Pancreas (tissue), 10 donors: ENCODE data around the gene SLC22A31. TPM values are rescaled to one million over a fixed set of nuclear protein-coding genes. Genes with fewer than 3 reads are reported as not detected.

Experiments
- ATAC-seq, 4 donors: fragments of 200-7000 bp; cut with Tn5 transposase; one replicate each; pipeline versions ENCODE4 v1.8.0 to v1.9.1; 2020; ENCODE audit warnings: mild to moderate bottlenecking in 4 of 4, moderate library complexity in 4 of 4
- DNase-seq, 6 donors: peaks; one replicate each; pipeline ENCODE4 v3.0.0-alpha.2; 2020
- FAIRE-seq: peaks from 2 replicates; lab custom pipeline; 2012; peaks lifted over from hg19 to GRCh38; lab: Jason Lieb, UNC
- H3K27ac ChIP-seq, 4 donors: fragments of 200-600 bp; sonication (generic); 1 replicate in 3 of 4; 2 replicates in 1 of 4; pipeline versions ENCODE4 v1.5.0 to v1.8.0; 2020
- H3K27me3 ChIP-seq, 4 donors: fragments of 200-600 bp; one replicate each; pipeline ENCODE4 v1.8.0; 2021
- H3K36me3 ChIP-seq, 3 donors: fragments of 200-600 bp; sonication (generic) in 1 of 3; one replicate each; pipeline versions ENCODE4 v1.5.0 to v1.8.0; 2020 to 2021
- H3K4me1 ChIP-seq, 3 donors: fragments of 200-600 bp; one replicate each; pipeline ENCODE4 v1.8.0; 2021
- H3K4me3 ChIP-seq, 4 donors: fragments of 200-600 bp; sonication (generic) in 2 of 4; one replicate each; pipeline versions ENCODE4 v1.5.0 to v1.8.0; 2020 to 2021
- H3K9me3 ChIP-seq, 4 donors: fragments of 200-600 bp; one replicate each; pipeline ENCODE4 v1.8.0; 2021
- WGBS, 2 donors: extraction: QIAGEN DNeasy Blood & Tissue Kit; methylation state at CpG; one replicate each; pipeline ENCODE4 v1.1.7; 2013; 5-methylcytosine and 5-hydroxymethylcytosine counted together
- intact Hi-C, 3 donors: fragments of 100-400 bp; cut with DNase I; formaldehyde crosslinking; loops; one replicate each; pipeline versions ENCODE4 v1.11.1 to v1.14.2; 2022
- polyA plus RNA-seq, 2 donors: library from polyadenylated mRNA; stranded (reverse); fragments of 200-250 nt; gene quantifications; one replicate each; pipeline ENCODE4 v1.2.3, GENCODE V29; 2013
- total RNA-seq, 6 donors: library from RNA; stranded (reverse); fragmentation: NEBNext Ultra II Directional in 4 of 6; extraction: Animal tissue kit (Norgen Biotek cat#: 25700) in 4 of 6; gene quantifications; one replicate each; pipeline versions ENCODE4 v1.2.1 to v1.2.4, GENCODE V29; 2021 to 2023
- TF ChIP-seq, protein P1 (sequence below), 4 donors: fragments of 200-600 bp; sonication (generic) in 3 of 4; IDR thresholded peaks; one replicate each; pipeline versions ENCODE4 v1.5.0 to v1.8.0; 2021; ENCODE audit warnings: antibody characterized with exemption in 4 of 4
- donor health status: healthy with polysubstance abuse.
- donor health status: DM: no; HTN: no; CAD: no; lungs with moderate emphysema.
- donor health status: DM: no; HTN: no; CAD: no.
- donor health status: control.
- donor health status: control.
- donor health status: Bipolar disorder and iron deficiency.
- donor health status: DM: yes; HTN: yes; CAD: no.
- donor health status: DM: no; HTN: no; CAD: no.
- donor health status: DM: no; HTN: no; CAD: no.
- donor health status: DM: yes; HTN: yes; CAD: no.

The SLC22A31 gene
- total and polyA plus RNA-seq, 8 donors = 0.37 to 131 (median 39.0) TPM

DNA sequence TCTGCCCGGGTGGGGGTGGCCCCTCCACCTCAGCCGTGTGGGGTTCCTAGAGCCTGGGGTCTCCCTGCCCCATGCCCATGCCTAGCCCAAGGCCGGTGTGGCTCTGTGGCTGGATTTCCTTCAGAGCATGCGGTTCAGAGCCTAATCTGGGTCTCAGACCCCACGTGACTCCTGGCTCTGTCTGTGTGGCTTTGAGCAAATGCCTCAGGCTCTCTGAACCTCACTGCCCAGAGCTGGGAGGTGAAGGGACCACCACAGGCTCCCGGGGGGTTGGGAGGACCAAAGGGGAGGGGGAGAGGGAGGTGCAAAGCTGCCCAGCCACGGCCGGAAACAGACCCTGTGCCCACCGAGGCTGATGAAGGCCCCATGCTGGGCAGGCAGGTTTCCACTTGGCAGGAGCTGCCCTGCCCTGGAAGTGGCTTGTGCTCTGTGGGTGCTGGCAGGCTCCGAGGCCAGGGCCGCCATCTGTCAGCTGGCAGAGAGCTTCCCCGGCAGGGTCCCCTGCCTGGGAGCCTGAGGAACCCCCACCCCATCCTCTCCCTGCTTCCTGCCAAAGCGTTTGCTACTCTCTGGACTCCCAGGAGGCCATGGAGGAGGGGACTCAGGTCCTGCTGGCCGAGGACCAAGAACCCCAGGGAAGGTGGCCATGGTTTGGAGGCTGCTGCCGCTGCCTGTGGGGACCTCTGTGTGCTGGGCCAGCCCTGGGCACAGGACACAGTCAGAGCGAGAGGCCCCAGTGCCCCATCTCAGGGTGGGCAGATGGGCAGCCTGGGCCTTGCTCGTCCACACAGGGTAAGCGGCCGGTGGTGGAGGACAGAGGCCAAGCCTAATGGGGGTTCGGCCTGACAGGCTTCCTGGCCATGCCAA, 24.8 kb downstream of the SLC22A31 start:
- DNase-seq (peak in 1 of 6 donors; percentile 74), FAIRE-seq (no peak), ATAC-seq (no peak)
- no peak overlapping the region for H3K4me3 ChIP-seq
- TF ChIP-seq, protein P1, sequence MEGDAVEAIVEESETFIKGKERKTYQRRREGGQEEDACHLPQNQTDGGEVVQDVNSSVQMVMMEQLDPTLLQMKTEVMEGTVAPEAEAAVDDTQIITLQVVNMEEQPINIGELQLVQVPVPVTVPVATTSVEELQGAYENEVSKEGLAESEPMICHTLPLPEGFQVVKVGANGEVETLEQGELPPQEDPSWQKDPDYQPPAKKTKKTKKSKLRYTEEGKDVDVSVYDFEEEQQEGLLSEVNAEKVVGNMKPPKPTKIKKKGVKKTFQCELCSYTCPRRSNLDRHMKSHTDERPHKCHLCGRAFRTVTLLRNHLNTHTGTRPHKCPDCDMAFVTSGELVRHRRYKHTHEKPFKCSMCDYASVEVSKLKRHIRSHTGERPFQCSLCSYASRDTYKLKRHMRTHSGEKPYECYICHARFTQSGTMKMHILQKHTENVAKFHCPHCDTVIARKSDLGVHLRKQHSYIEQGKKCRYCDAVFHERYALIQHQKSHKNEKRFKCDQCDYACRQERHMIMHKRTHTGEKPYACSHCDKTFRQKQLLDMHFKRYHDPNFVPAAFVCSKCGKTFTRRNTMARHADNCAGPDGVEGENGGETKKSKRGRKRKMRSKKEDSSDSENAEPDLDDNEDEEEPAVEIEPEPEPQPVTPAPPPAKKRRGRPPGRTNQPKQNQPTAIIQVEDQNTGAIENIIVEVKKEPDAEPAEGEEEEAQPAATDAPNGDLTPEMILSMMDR (IDR thresholded peaks at IDR 0.05) = no peak
- H3K27me3 ChIP-seq = no peaks in the 10 kb centered on the region
- intact Hi-C loops = loop anchor here in 1 of 3 donors (10.0 kb wide), 1 partner anchor 361 kb away; the partner anchor contains the start of gene APRT
- WGBS, 2 donors = 39 to 45% methylated on average over 19 to 20 of the region's 20 CpGs
- no peaks in the 10 kb centered on the region for H3K9me3 ChIP-seq
- H3K4me1 ChIP-seq = peaks cover 0 to 6% (median 4%) of the 10 kb centered on the region in 3 donors
- H3K27ac ChIP-seq = no peak overlapping the region
- no peaks in the 10 kb centered on the region for H3K36me3 ChIP-seq

DNA sequence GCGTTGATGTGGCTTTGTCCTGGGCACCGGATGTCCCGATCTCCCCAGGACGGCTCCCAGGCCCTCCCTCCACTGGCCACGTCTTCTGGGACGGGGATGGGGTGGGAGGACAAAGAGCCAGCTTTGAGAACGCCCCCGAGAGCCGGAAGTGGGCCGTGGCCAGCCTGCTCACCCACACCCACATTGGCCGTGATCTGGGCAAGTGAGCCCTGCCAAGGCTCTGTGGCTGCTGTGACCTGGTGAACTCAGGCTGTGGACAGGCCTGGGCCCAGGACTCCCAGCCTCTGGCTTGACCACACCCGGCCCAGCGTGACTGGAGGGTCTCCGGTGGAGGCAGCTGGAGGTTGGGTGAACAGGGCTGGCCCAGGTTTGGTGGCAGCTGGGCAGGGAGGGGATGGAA, 25.5 kb downstream of the SLC22A31 start:
- Histone ChIP-seq H3K27ac (no peak overlapping the region), H3K4me1 (peaks cover 0 to 7% (median 4%) of the 10 kb centered on the region in 3 donors), H3K9me3 (no peaks in the 10 kb centered on the region), H3K27me3 (no peaks in the 10 kb centered on the region), H3K4me3 (no peak overlapping the region), H3K36me3 (no peaks in the 10 kb centered on the region)
- 76 to 88% methylated on average over 14 of the region's 14 CpGs for WGBS, 2 donors
- FAIRE-seq (no peak), DNase-seq (peak in 1 of 6 donors; percentile 74), ATAC-seq (no peak)
- TF ChIP-seq, protein P1 (IDR thresholded peaks at IDR 0.05) = no peak
- intact Hi-C loops = loop anchor here in 1 of 3 donors (10.0 kb wide), 1 partner anchor 360 kb away; the partner anchor contains the start of gene APRT

DNA sequence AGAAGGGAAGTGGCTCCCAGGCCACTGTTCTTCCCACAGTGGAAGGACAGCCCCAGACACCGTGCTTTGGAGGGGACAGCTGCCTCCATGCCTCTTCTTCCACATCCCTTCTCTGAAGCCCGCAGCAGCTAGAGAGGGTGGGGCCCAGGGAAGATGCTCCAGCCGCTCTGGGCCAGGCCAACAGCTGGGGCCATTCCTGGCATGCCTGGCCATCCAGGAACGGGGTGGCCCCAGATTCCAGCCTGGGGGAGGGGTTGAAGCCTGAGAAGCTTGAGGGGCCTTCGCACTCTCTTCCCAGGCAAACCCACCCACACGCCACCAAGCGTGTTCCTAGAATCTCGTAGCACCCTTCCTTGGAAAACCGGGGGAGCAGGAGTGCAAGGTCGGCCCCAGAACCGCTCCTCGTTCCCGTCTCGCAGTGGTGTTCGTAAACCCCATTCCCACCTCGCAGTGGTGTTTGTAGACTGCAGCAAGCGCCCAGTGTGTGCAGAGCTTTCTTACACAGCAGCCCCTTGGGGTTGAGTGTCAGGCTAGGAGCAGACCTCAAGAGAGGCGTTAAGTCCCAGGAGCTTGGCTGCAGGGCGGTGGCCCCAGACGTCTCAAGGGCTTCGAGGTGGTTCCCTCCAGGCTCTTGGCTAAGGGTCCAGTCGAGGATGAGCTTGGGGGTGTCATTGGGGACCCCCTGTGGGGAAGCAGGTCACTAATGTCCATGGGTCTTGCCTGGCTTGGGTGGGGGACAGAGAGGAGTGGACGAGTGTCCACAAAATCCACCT, 26.1 kb downstream of the SLC22A31 start:
- TF ChIP-seq, protein P1 (IDR thresholded peaks at IDR 0.05) = no peak
- no peaks in the 10 kb centered on the region for H3K36me3 ChIP-seq
- no peak overlapping the region for H3K27ac ChIP-seq
- intact Hi-C loops = loop anchor here in 1 of 3 donors (10.0 kb wide), 1 partner anchor 359 kb away; the partner anchor contains the start of gene APRT
- no peak for ATAC-seq
- no peak overlapping the region for H3K4me3 ChIP-seq
- 68 to 72% methylated on average over 23 of the region's 23 CpGs for WGBS, 2 donors
- no peak for FAIRE-seq
- H3K4me1 ChIP-seq = peaks cover 0 to 7% (median 4%) of the 10 kb centered on the region in 3 donors
- no peaks in the 10 kb centered on the region for H3K27me3 ChIP-seq
- peak in 1 of 6 donors; percentile 53 for DNase-seq
- H3K9me3 ChIP-seq = no peaks in the 10 kb centered on the region

DNA sequence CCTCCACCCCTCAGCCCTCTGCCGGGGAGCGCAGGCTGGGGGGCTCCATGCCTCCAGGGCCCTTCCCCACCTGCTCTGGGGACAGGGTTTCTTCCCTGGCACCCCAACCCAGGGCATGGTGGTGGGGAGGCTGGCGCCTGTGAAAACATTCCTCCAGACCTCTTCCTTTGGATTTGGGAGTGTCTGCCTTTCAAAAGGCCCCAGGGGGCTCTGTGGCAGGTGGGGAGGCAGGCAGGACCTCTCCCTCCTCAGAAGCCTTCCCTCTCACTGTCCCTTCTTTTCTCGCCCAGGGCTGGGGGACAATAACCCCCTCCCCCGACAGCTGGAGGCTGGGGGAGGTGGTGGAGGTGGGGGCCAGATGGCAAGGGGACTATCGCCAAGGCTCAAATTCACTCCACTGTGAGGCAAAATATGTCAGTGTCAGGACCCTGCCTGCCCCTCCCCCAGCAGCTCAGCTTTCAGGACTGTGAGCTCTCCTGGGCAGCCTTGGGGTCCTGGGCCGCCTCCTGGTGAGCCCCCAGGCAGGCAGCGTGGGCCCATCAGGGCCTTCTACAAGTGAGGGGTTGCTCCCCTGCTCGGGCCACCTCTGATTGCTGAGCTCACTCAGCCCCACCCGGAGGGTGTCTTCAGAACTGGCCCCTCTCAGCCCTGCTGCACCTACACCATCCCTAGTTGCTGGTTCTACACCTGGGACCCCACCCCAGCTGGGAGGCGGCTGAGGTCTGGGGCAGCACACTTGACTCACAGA, 27.0 kb downstream of the SLC22A31 start:
- Histone ChIP-seq H3K9me3 (no peaks in the 10 kb centered on the region), H3K36me3 (no peaks in the 10 kb centered on the region), H3K4me3 (no peak overlapping the region), H3K4me1 (peaks cover 0 to 7% (median 4%) of the 10 kb centered on the region in 3 donors), H3K27ac (no peak overlapping the region), H3K27me3 (peaks cover 0 to 3% (median 0%) of the 10 kb centered on the region in 4 donors)
- peak in 1 of 6 donors; percentile 76 for DNase-seq
- WGBS, 2 donors = 63 to 64% methylated on average over 10 to 11 of the region's 11 CpGs
- no peak for ATAC-seq
- TF ChIP-seq, protein P1 (IDR thresholded peaks at IDR 0.05) = no peak
- intact Hi-C loops = loop anchor here in 1 of 3 donors (10.0 kb wide), 1 partner anchor 359 kb away; the partner anchor contains the start of gene APRT
- FAIRE-seq = no peak
